ENCODE results near the gene GALNT10. TPM values are rescaled to one million over a fixed set of nuclear protein-coding genes. Genes with fewer than 3 reads are reported as not detected.
A peak's percentile ranks its signal among the peaks of the same experiment; 100 is the strongest.

GALNT10 gene
- total RNA-seq, 1 donor from 2014 or later = 178 TPM

DNA sequence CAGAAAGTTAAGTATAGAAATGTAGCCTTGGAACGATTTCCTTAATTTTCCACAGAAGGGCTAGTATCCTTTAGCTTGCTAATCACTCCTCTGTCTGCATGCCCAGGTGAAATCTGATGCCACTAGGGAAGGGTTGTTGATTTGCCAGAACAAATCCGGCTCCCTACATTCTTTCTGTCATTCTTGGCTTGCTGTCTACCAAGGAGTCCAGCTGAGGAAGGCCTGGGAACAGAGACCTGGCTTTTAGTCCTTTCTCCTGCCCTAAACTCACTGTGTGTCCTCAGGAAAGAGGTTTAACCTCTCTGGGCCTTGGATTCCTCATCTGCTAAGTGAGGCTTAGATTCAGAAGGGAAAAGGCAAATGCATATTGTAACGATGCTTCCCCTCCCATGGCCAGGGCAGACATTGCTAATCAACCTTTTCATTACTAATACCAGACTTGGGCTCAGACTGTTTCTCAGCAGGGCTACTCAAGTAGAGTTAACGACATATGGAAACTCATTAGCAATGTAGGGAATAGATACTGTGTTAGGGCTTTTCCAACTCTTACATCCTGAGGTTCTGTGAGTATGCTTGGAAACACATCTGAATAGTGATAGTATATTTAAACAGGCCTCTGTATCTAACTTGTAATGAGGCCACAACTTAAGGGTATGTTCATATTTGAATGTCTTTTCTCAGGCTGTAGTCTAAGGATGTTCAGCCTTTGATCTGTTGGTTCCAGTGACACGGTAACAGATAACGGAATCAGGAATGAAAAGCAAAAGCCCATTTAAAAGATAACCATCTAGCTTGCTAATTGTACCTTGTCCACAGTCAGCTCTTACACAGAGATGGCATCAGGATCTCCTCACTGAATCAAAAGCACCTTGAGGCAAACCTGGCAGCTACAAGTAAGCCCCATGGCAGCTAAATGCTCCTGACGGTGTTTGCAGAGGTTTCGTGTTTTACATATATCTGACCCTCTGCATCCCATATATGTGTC lies 4.1 kb downstream of the GALNT10 start:
- TF ChIP-seq, protein P1, sequence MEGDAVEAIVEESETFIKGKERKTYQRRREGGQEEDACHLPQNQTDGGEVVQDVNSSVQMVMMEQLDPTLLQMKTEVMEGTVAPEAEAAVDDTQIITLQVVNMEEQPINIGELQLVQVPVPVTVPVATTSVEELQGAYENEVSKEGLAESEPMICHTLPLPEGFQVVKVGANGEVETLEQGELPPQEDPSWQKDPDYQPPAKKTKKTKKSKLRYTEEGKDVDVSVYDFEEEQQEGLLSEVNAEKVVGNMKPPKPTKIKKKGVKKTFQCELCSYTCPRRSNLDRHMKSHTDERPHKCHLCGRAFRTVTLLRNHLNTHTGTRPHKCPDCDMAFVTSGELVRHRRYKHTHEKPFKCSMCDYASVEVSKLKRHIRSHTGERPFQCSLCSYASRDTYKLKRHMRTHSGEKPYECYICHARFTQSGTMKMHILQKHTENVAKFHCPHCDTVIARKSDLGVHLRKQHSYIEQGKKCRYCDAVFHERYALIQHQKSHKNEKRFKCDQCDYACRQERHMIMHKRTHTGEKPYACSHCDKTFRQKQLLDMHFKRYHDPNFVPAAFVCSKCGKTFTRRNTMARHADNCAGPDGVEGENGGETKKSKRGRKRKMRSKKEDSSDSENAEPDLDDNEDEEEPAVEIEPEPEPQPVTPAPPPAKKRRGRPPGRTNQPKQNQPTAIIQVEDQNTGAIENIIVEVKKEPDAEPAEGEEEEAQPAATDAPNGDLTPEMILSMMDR (IDR thresholded peaks at IDR 0.05) = no peak
- Mint-ChIP-seq H3K36me3 (ENCODE audit: unreplicated experiment) (peaks cover 26% of the 10 kb centered on the region), H3K27me3 (ENCODE audit: unreplicated experiment) (no peaks in the 10 kb centered on the region), H3K9me3 (ENCODE audit: unreplicated experiment) (no peaks in the 10 kb centered on the region), H3K4me1 (ENCODE audit: unreplicated experiment) (peaks cover 80% of the 10 kb centered on the region), H3K27ac (ENCODE audit: unreplicated experiment) (peak overlapping the region; percentile 89), H3K4me3 (ENCODE audit: unreplicated experiment) (peak overlapping the region; percentile 24)
- no peak for DNase-seq (ENCODE audit: extremely low spot score, unreplicated experiment)

DNA sequence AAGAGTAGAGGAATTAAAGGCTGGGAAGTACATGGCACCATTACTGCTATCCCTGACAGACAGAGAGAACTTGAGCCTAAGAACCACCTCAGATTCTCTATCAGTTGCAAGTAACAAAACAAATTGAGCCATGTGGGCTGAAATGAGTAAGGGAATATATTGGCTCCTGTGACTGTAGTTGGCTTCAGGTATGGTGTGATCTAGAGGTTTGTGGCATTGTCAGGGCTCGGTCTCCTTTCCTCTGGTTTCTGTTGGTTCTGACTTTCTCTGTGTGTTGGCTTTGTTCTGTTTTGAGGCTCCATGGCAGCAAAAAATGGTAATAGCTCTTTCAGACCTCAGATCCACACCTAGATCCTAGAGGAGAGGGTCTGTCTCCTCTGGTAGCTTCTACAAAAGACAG lies 5.7 kb downstream of the GALNT10 start:
- Mint-ChIP-seq H3K27ac (ENCODE audit: unreplicated experiment) (peak overlapping the region; percentile 50), H3K36me3 (ENCODE audit: unreplicated experiment) (peaks cover 27% of the 10 kb centered on the region), H3K27me3 (ENCODE audit: unreplicated experiment) (no peaks in the 10 kb centered on the region), H3K4me3 (ENCODE audit: unreplicated experiment) (no peak overlapping the region), H3K9me3 (ENCODE audit: unreplicated experiment) (no peaks in the 10 kb centered on the region), H3K4me1 (ENCODE audit: unreplicated experiment) (peaks cover 89% of the 10 kb centered on the region)
- DNase-seq (ENCODE audit: extremely low spot score, unreplicated experiment) = no peak
- TF ChIP-seq, protein P1 (IDR thresholded peaks at IDR 0.05) = no peak

DNA sequence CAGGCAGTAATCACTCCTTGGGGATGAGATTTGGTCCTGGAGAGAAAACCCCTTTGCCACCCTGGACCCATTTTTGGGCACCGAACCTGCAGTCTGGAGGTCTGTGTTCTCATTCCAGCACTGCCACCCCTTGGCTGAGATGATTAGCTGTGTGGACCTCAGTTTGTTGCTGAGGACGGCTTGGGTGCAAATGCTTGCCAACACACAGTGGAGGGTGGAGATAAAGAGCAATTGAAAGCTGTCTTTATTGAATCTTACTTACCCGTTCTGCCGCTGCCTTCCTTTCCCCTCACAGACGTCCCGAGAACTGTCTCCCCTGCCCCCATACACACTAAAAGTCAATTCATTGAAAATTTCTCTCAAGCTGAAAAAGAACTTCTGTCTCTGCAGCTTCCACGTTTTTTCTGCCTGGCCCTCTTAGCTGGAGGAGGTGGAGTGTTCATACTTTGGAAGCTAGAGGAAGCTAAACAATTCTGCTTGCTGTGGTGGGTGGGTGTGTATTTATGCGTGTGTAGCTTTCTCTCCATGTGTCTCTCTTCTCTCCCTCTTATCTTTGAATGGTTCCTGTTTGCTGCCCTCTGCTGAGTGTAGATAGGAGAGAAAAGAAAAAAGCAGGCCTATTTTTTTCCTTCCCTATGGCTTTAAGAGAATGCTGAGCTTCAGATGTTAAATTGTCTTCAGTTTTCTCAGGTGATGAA lies 6.6 kb downstream of the GALNT10 start:
- Mint-ChIP-seq H3K27ac (ENCODE audit: unreplicated experiment) (peak overlapping the region; percentile 50), H3K4me3 (ENCODE audit: unreplicated experiment) (peak overlapping the region; percentile 46), H3K9me3 (ENCODE audit: unreplicated experiment) (no peaks in the 10 kb centered on the region), H3K36me3 (ENCODE audit: unreplicated experiment) (peaks cover 27% of the 10 kb centered on the region), H3K4me1 (ENCODE audit: unreplicated experiment) (peaks cover 84% of the 10 kb centered on the region), H3K27me3 (ENCODE audit: unreplicated experiment) (no peaks in the 10 kb centered on the region)
- no peak for DNase-seq (ENCODE audit: extremely low spot score, unreplicated experiment)
- TF ChIP-seq, protein P1 (IDR thresholded peaks at IDR 0.05) = peak; percentile 45

DNA sequence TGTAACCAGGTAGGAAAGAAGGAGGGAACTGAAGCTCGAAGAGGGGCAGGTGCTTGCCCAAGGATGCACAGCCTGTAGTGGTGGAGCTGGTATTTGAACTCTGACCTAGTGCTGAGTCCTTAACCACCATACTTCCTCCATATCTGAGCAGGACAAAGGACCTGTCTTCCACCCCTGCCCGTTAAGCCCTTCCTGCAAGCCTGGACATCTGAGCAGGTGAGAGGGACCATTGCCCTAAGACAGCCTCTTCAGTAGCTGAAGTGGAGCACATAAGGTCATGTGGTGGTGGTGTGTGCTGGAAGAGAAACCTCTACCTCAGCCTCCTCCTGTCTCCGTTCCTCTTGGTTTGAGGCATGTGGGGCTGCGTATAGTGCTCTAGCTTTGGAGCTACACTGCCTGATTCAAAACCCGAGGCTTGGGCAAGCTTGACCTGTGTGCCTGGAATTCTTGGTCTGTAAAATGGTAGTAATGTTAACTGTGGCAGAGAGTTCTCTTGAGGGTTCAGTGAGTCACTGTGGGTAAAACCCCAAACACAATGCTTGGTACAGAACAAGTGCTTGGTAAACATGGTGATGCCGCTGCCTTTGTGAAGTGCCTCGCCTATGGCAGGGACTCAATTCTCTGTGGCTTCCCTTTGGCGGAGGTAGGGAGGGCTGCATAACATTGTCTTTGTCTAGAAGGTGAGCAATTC lies 7.4 kb downstream of the GALNT10 start:
- H3K4me1 Mint-ChIP-seq (ENCODE audit: unreplicated experiment) = peaks cover 81% of the 10 kb centered on the region
- H3K27me3 Mint-ChIP-seq (ENCODE audit: unreplicated experiment) = no peaks in the 10 kb centered on the region
- no peaks in the 10 kb centered on the region for H3K9me3 Mint-ChIP-seq (ENCODE audit: unreplicated experiment)
- TF ChIP-seq, protein P1 (IDR thresholded peaks at IDR 0.05) = no peak
- H3K4me3 Mint-ChIP-seq (ENCODE audit: unreplicated experiment) = no peak overlapping the region
- no peak for DNase-seq (ENCODE audit: extremely low spot score, unreplicated experiment)
- H3K27ac Mint-ChIP-seq (ENCODE audit: unreplicated experiment) = peak overlapping the region; percentile 85
- H3K36me3 Mint-ChIP-seq (ENCODE audit: unreplicated experiment) = peaks cover 27% of the 10 kb centered on the region
